Measurements from ENCODE around the gene HYOU1.

Gene HYOU1

DNA sequence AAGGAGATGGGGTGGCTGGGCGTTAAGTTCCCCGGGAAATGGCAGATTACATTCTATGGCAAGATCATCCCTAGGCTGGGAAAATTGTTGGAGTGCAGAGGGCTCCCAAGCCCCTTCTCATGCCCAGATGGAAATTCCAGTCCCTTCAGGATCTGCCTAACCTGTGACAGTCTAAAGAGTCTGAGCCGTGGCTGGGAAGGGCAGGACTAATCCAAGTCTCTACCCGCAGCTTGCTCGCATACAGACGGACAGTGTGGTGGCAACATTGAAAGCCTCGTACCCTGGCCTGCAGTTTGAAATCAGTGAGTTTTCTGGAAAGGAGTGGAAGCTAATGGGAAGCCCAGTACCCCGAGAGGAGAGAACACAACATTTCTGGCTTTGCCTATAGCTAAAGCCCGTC lies 31.4 kb upstream of the HYOU1 start:
- TF ChIP-seq FOXP2 (optimal IDR thresholded peaks at IDR 0.05; ENCODE audit: borderline replicate concordance, extremely low read depth, extremely low read length, insufficient read depth), result no peak
- no peak for TF ChIP-seq SIN3A (IDR thresholded peaks at IDR 0.05; ENCODE audit: borderline replicate concordance, insufficient read depth, low read length)
- TF ChIP-seq TAF1 (IDR thresholded peaks at IDR 0.05; ENCODE audit: borderline replicate concordance, insufficient read depth, low read length), result no peak
- TF ChIP-seq, protein P1, sequence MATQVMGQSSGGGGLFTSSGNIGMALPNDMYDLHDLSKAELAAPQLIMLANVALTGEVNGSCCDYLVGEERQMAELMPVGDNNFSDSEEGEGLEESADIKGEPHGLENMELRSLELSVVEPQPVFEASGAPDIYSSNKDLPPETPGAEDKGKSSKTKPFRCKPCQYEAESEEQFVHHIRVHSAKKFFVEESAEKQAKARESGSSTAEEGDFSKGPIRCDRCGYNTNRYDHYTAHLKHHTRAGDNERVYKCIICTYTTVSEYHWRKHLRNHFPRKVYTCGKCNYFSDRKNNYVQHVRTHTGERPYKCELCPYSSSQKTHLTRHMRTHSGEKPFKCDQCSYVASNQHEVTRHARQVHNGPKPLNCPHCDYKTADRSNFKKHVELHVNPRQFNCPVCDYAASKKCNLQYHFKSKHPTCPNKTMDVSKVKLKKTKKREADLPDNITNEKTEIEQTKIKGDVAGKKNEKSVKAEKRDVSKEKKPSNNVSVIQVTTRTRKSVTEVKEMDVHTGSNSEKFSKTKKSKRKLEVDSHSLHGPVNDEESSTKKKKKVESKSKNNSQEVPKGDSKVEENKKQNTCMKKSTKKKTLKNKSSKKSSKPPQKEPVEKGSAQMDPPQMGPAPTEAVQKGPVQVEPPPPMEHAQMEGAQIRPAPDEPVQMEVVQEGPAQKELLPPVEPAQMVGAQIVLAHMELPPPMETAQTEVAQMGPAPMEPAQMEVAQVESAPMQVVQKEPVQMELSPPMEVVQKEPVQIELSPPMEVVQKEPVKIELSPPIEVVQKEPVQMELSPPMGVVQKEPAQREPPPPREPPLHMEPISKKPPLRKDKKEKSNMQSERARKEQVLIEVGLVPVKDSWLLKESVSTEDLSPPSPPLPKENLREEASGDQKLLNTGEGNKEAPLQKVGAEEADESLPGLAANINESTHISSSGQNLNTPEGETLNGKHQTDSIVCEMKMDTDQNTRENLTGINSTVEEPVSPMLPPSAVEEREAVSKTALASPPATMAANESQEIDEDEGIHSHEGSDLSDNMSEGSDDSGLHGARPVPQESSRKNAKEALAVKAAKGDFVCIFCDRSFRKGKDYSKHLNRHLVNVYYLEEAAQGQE (IDR thresholded peaks at IDR 0.05; ENCODE audit: insufficient read depth in 1 of 2, low read depth in 2 of 2, low read length in 2 of 2), result no peak
- no peak for TF ChIP-seq POLR2AphosphoS5 (IDR thresholded peaks at IDR 0.05; ENCODE audit: low read depth, low read length)

DNA sequence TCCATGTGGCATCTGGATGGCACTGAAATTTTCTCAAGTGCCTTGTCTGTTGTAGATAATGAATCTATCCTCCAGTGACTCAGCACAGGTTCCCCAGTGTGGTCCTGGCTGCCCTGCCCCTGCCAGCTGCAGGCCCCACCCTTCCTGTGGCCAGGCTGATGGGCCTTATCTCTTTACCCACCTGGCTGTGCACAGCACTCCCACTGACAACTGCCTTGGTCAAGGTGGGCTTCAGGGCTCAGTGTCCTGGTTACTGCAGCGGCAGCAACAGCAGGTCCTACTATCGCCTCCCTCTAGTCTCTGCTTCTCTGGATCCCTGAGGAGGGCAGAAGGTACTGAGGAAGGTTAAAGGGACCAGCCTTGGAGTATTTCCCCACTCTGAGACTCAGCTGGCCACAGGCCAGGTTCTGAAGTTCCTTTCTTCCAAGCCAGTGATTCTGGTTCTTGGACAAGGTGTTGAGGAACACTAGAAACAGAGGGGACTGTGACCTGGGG lies 30.8 kb upstream of the HYOU1 start:
- no peak for TF ChIP-seq POLR2AphosphoS5 (IDR thresholded peaks at IDR 0.05; ENCODE audit: low read depth, low read length)
- no peak for TF ChIP-seq TAF1 (IDR thresholded peaks at IDR 0.05; ENCODE audit: borderline replicate concordance, insufficient read depth, low read length)
- no peak for TF ChIP-seq FOXP2 (optimal IDR thresholded peaks at IDR 0.05; ENCODE audit: borderline replicate concordance, extremely low read depth, extremely low read length, insufficient read depth)
- TF ChIP-seq SIN3A (IDR thresholded peaks at IDR 0.05; ENCODE audit: borderline replicate concordance, insufficient read depth, low read length), result no peak
- TF ChIP-seq, protein P1 (IDR thresholded peaks at IDR 0.05; ENCODE audit: insufficient read depth in 1 of 2, low read depth in 2 of 2, low read length in 2 of 2), result no peak

DNA sequence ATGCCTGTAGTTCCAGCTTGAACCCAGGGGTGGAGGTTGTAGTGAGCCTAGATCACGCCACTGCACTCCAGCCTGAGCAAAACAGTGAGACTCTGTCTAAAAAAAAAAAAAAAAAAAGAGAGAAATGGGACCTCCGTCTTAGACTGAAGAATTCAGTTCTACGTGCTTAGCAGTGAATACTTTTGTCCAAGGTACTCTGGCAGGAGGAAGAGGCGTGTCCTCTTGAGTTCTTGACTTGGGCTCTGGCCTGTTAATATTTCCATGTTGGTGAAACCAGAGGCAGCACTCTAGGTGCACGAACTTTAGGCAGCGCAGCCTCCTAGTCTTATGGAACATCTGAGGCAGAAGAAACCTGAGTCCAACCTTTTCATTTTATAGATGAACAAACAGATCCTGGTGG lies 30.1 kb upstream of the HYOU1 start:
- no peak for TF ChIP-seq TAF1 (IDR thresholded peaks at IDR 0.05; ENCODE audit: borderline replicate concordance, insufficient read depth, low read length)
- no peak for TF ChIP-seq POLR2AphosphoS5 (IDR thresholded peaks at IDR 0.05; ENCODE audit: low read depth, low read length)
- no peak for TF ChIP-seq FOXP2 (optimal IDR thresholded peaks at IDR 0.05; ENCODE audit: borderline replicate concordance, extremely low read depth, extremely low read length, insufficient read depth)
- TF ChIP-seq, protein P1 (IDR thresholded peaks at IDR 0.05; ENCODE audit: insufficient read depth in 1 of 2, low read depth in 2 of 2, low read length in 2 of 2), result no peak
- no peak for TF ChIP-seq SIN3A (IDR thresholded peaks at IDR 0.05; ENCODE audit: borderline replicate concordance, insufficient read depth, low read length)

DNA sequence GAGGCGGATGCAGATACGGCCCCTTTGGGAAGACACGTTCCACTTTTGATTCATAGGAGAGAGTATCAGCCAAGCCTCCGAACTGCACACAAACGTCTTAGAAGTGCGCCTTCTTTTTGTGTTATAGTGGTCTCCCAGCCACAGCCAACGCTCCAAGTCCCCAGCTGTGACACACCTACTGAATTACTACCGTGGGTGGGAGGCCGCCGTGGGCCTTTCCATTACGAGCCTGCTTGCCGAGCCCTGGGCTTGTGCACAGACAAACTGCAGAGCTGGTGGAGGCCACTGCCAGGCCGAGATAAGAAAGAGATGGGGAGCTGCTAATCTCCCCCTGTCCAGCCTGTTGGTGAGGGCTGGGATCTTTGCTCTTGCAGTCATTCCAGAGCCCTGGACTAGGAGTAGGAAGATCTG lies 28.4 kb upstream of the HYOU1 start:
- no peak for TF ChIP-seq SIN3A (IDR thresholded peaks at IDR 0.05; ENCODE audit: borderline replicate concordance, insufficient read depth, low read length)
- TF ChIP-seq TAF1 (IDR thresholded peaks at IDR 0.05; ENCODE audit: borderline replicate concordance, insufficient read depth, low read length), result no peak
- TF ChIP-seq POLR2AphosphoS5 (IDR thresholded peaks at IDR 0.05; ENCODE audit: low read depth, low read length), result no peak

- TF ChIP-seq POLR2AphosphoS5 (IDR thresholded peaks at IDR 0.05; ENCODE audit: low read depth, low read length) (peak; percentile 99), TAF1 (IDR thresholded peaks at IDR 0.05; ENCODE audit: borderline replicate concordance, insufficient read depth, low read length) (peak; percentile 70; the same call in 1 of the 2 replicates), SIN3A (IDR thresholded peaks at IDR 0.05; ENCODE audit: borderline replicate concordance, insufficient read depth, low read length) (peak; percentile 77; the same call in 1 of the 2 replicates), FOXP2 (optimal IDR thresholded peaks at IDR 0.05; ENCODE audit: borderline replicate concordance, extremely low read depth, extremely low read length, insufficient read depth) (peak; percentile 67)
- TF ChIP-seq, protein P1 (IDR thresholded peaks at IDR 0.05; ENCODE audit: insufficient read depth in 1 of 2, low read depth in 2 of 2, low read length in 2 of 2), result no peak
These were observed 27.8 kb upstream of the HYOU1 start, which contains the start of gene HMBS for GRCh38 chr11:119084663-119085436. Gene HMBS, plus strand, starts transcription at chr11:119084881. Its CDS starts 153 bp downstream, at chr11:119085034.

Measured in PFSK-1 (cell line).